ENCODE measurements around the gene SLC16A13. TPM values are rescaled to one million over a fixed set of nuclear protein-coding genes. Genes with fewer than 3 reads are reported as not detected.

The SLC16A13 gene
- total RNA-seq, 4 donors from 2014 or later: 1.7 to 1.9 (median 1.8) TPM; not detected in 1

- TF ChIP-seq CTCF (IDR thresholded peaks at IDR 0.05; ENCODE audit: low read depth): no peak
Measured at GRCh38 chr17:7078711-7079110, 42.9 kb downstream of the SLC16A13 start.

- no peak for TF ChIP-seq CTCF (IDR thresholded peaks at IDR 0.05; ENCODE audit: low read depth)
Measured at GRCh38 chr17:7079581-7080455, 44.0 kb downstream of the SLC16A13 start, which contains the start of gene CLEC10A. Gene CLEC10A (minus strand): TSS chr17:7080251. CDS start chr17:7078812, 1,439 bp downstream.

- no peak for TF ChIP-seq CTCF (IDR thresholded peaks at IDR 0.05; ENCODE audit: low read depth)
Measured at GRCh38 chr17:7080456-7081041, 44.7 kb downstream of the SLC16A13 start.

- TF ChIP-seq CTCF (IDR thresholded peaks at IDR 0.05; ENCODE audit: low read depth): no peak
Measured at GRCh38 chr17:7081341-7082062, 45.7 kb downstream of the SLC16A13 start.

- no peak for TF ChIP-seq CTCF (IDR thresholded peaks at IDR 0.05; ENCODE audit: low read depth)
Measured at GRCh38 chr17:7083592-7083991, 47.8 kb downstream of the SLC16A13 start.

- TF ChIP-seq CTCF (IDR thresholded peaks at IDR 0.05; ENCODE audit: low read depth): no peak
Measured at GRCh38 chr17:7084088-7084487, 48.3 kb downstream of the SLC16A13 start.

Small RNA genes lying within 50 kb of the gene (small RNA-seq; reads per million reads assigned to genes)
- gene AC120057.1: not detected

Other genes with a start within 250 kb of the SLC16A13 start
- not detected for gene TEKT1, start 204.3 kb upstream of the SLC16A13 start, total RNA-seq
- gene ALOX12, start 40.0 kb upstream of the SLC16A13 start, total RNA-seq: not detected
- gene RNASEK, start 23.4 kb upstream of the SLC16A13 start, total RNA-seq: 100 to 1,000 TPM in 3 of 4 donors, 10 to 100 TPM in 1; 69.1 to 158 (median 130) TPM
- 10 to 100 TPM in 1 of 4 donors, 1 to 10 TPM in 3; 1.5 to 12.1 (median 4.1) TPM for gene BCL6B, start 13.0 kb upstream of the SLC16A13 start, total RNA-seq
- gene SLC16A11, start 8.1 kb downstream of the SLC16A13 start, total RNA-seq: 1 to 10 TPM in 1 of 4 donors, not detected in 3; 2.1 TPM
- gene CLEC10A, start 44.2 kb downstream of the SLC16A13 start, total RNA-seq: 10 to 100 TPM in 3 of 4 donors, 1 to 10 TPM in 1; 8.1 to 20.9 (median 16.2) TPM
- gene ASGR2, start 78.8 kb downstream of the SLC16A13 start, total RNA-seq: 1 to 10 TPM in 2 of 4 donors, under 1 TPM in 1, not detected in 1; 0.66 to 1.4 (median 1.3) TPM
- gene ASGR1, start 143.4 kb downstream of the SLC16A13 start, total RNA-seq: 1 to 10 TPM; 2.4 to 5.9 (median 3.8) TPM
- gene DLG4, start 183.8 kb downstream of the SLC16A13 start, total RNA-seq: 10 to 100 TPM in 1 of 4 donors, 1 to 10 TPM in 3; 3.3 to 17.0 (median 6.9) TPM
- gene ACADVL, start 183.9 kb downstream of the SLC16A13 start, total RNA-seq: 1,000 to 10,000 TPM in 1 of 4 donors, 100 to 1,000 TPM in 3; 533 to 1,103 (median 672) TPM
- gene DVL2, start 198.5 kb downstream of the SLC16A13 start, total RNA-seq: 10 to 100 TPM; 23.5 to 36.5 (median 27.1) TPM
- gene PHF23, start 203.4 kb downstream of the SLC16A13 start, total RNA-seq: 10 to 100 TPM; 14.5 to 27.6 (median 19.3) TPM
- gene GABARAP, start 206.4 kb downstream of the SLC16A13 start, total RNA-seq: 100 to 1,000 TPM; 350 to 658 (median 462) TPM
- gene CTDNEP1, start 215.7 kb downstream of the SLC16A13 start, total RNA-seq: 10 to 100 TPM; 71.8 to 86.4 (median 81.1) TPM
- gene ELP5, start 216.2 kb downstream of the SLC16A13 start, total RNA-seq: 10 to 100 TPM; 20.7 to 43.4 (median 25.3) TPM
- gene CLDN7, start 226.5 kb downstream of the SLC16A13 start, total RNA-seq: 10 to 100 TPM in 2 of 4 donors, 1 to 10 TPM in 2; 3.7 to 26.9 (median 13.2) TPM
- gene SLC2A4, start 245.7 kb downstream of the SLC16A13 start, total RNA-seq: 10 to 100 TPM in 2 of 4 donors, 1 to 10 TPM in 2; 5.6 to 91.4 (median 13.8) TPM